Thyroid gland (tissue), 4 donors: ENCODE results near the gene TSPAN33. TPM values are rescaled to one million over a fixed set of nuclear protein-coding genes. Genes with fewer than 3 reads are reported as not detected.
A peak's percentile ranks its signal among the peaks of the same experiment; 100 is the strongest.

Source experiments
- DNase-seq, 2 donors: peaks; one replicate each; pipeline ENCODE4 v3.0.0-alpha.2; 2019
- H3K27ac ChIP-seq, 3 donors: fragments of 200-600 bp; sonication (generic); 1 replicate in 2 of 3; 2 replicates in 1 of 3; pipeline ENCODE4 v1.5.1; 2016 to 2019; ENCODE audit warnings: mild to moderate bottlenecking in 1 of 3, moderate library complexity in 1 of 3
- H3K27me3 ChIP-seq: fragments of 200-600 bp; sonication (generic); one replicate; pipeline ENCODE4 v1.5.1; 2019
- H3K36me3 ChIP-seq, 2 donors: fragments of 200-600 bp; sonication (generic); one replicate each; pipeline ENCODE4 v1.5.1; 2016 to 2019
- H3K4me1 ChIP-seq, 2 donors: fragments of 200-600 bp; sonication (generic); one replicate each; pipeline ENCODE4 v1.5.1; 2017 to 2019
- H3K4me3 ChIP-seq, 3 donors: fragments of 200-600 bp; sonication (generic); replicated peaks in 1 of 3; 1 replicate in 2 of 3; 2 replicates in 1 of 3; pipeline ENCODE4 v1.5.1; 2016; ENCODE audit warnings: mild to moderate bottlenecking in 1 of 3
- H3K9me3 ChIP-seq: fragments of 200-600 bp; sonication (generic); one replicate; pipeline ENCODE4 v1.5.1; 2017
- CTCF ChIP-seq, 6 experiments: fragments of 200-600 bp in 3 of 6; fragments of 450-650 bp in 3 of 6; sonication (generic) in 3 of 6; IDR thresholded peaks; one replicate each; pipeline ENCODE4 v1.5.1; 2016 to 2019; ENCODE audit warnings: antibody characterized with exemption in 6 of 6, mild to moderate bottlenecking in 2 of 6, inconsistent platforms in 1 of 6, moderate library complexity in 1 of 6
- POLR2A ChIP-seq, 2 donors: fragments of 450-650 bp; IDR thresholded peaks; one replicate each; pipeline ENCODE4 v1.6.1; 2017; ENCODE audit warnings: antibody characterized with exemption in 2 of 2, mild to moderate bottlenecking in 2 of 2, moderate library complexity in 1 of 2
- WGBS, 2 donors: methylation state at CpG; one replicate each; pipeline ENCODE4 v1.1.5; 2017; 5-methylcytosine and 5-hydroxymethylcytosine counted together
- intact Hi-C: fragments of 100-400 bp; cut with DNase I; formaldehyde crosslinking; loops from one replicate; pipeline ENCODE4 v1.15.1; 2023
- total RNA-seq, 4 donors: library from RNA; depleted of rRNA; stranded (reverse); fragments of >200 nt; gene quantifications; one replicate each; pipeline ENCODE4 v1.2.3, GENCODE V29; 2016

The TSPAN33 gene
- total RNA-seq, 4 donors from 2014 or later: 5.0 to 20.4 (median 10.4) TPM

- no peak overlapping the region for H3K4me3 ChIP-seq
- intact Hi-C loops: no loop called here
- peak overlapping the region in 2 of 3 donors; percentile 65 to 89 for H3K27ac ChIP-seq
- no peaks in the 10 kb centered on the region for H3K9me3 ChIP-seq
- H3K4me1 ChIP-seq: peaks cover 13 to 22% of the 10 kb centered on the region in 2 donors
- no peaks in the 10 kb centered on the region for H3K36me3 ChIP-seq
- no peak for DNase-seq
- no peaks in the 10 kb centered on the region for H3K27me3 ChIP-seq
- WGBS, 2 donors: 78% methylated on average over 6 of the region's 6 CpGs
- TF ChIP-seq POLR2A (IDR thresholded peaks at IDR 0.05): no peak
- no peak for TF ChIP-seq CTCF (IDR thresholded peaks at IDR 0.05)
These were observed 42.8 kb upstream of the TSPAN33 start for GRCh38 chr7:129101746-129102145.

- DNase-seq: no peak
- Histone ChIP-seq H3K27ac (peak overlapping the region in 2 of 3 donors; percentile 65 to 69), H3K4me3 (no peak overlapping the region), H3K27me3 (no peaks in the 10 kb centered on the region), H3K36me3 (no peaks in the 10 kb centered on the region), H3K9me3 (no peaks in the 10 kb centered on the region), H3K4me1 (peaks cover 13 to 22% of the 10 kb centered on the region in 2 donors)
- TF ChIP-seq CTCF (IDR thresholded peaks at IDR 0.05) (no peak), POLR2A (IDR thresholded peaks at IDR 0.05) (no peak)
- WGBS, 2 donors: 89 to 94% methylated on average over 4 of the region's 4 CpGs
- intact Hi-C loops: no loop called here
These were observed 40.8 kb upstream of the TSPAN33 start for GRCh38 chr7:129103561-129104324.

GRCh38 chr7:129108581-129108980, 35.9 kb upstream of the TSPAN33 start:
- intact Hi-C loops: no loop called here
- TF ChIP-seq POLR2A (IDR thresholded peaks at IDR 0.05) (no peak), CTCF (IDR thresholded peaks at IDR 0.05) (no peak)
- Histone ChIP-seq H3K27me3 (no peaks in the 10 kb centered on the region), H3K4me3 (no peak overlapping the region), H3K36me3 (no peaks in the 10 kb centered on the region), H3K4me1 (peaks cover 3 to 11% of the 10 kb centered on the region in 2 donors), H3K27ac (no peak overlapping the region), H3K9me3 (no peaks in the 10 kb centered on the region)
- WGBS, 2 donors: 82% methylated on average over 4 of the region's 4 CpGs
- DNase-seq: no peak

GRCh38 chr7:129110258-129110981, 34.1 kb upstream of the TSPAN33 start:
- peak overlapping the region; percentile 35 to 54 (median 41) for H3K27ac ChIP-seq
- intact Hi-C loops: no loop called here
- H3K27me3 ChIP-seq: no peaks in the 10 kb centered on the region
- TF ChIP-seq POLR2A (IDR thresholded peaks at IDR 0.05) (no peak), CTCF (IDR thresholded peaks at IDR 0.05) (no peak)
- H3K9me3 ChIP-seq: no peaks in the 10 kb centered on the region
- H3K4me3 ChIP-seq: no peak overlapping the region
- no peaks in the 10 kb centered on the region for H3K36me3 ChIP-seq
- WGBS, 2 donors: 92 to 100% methylated on average over 1 of the region's 1 CpG
- peak; percentile 83 to 84 for DNase-seq
- H3K4me1 ChIP-seq: peaks cover 3 to 11% of the 10 kb centered on the region in 2 donors

GRCh38 chr7:129110982-129111376, 33.5 kb upstream of the TSPAN33 start:
- Histone ChIP-seq H3K4me3 (no peak overlapping the region), H3K4me1 (peaks cover 3 to 11% of the 10 kb centered on the region in 2 donors), H3K27ac (peak overlapping the region; percentile 35 to 54 (median 41)), H3K9me3 (no peaks in the 10 kb centered on the region), H3K36me3 (no peaks in the 10 kb centered on the region), H3K27me3 (no peaks in the 10 kb centered on the region)
- intact Hi-C loops: no loop called here
- DNase-seq: no peak
- TF ChIP-seq CTCF (IDR thresholded peaks at IDR 0.05): no peak
- TF ChIP-seq POLR2A (IDR thresholded peaks at IDR 0.05): no peak
